Stimulated activated CD4-positive, alpha-beta T cell treated with anti-CD3 and anti-CD28 coated beads, Interleukin-15, amount 100 ng/mL, for 48 hours (primary cell): ENCODE measurements around the gene COL4A5.
"Not testable (repeated sequence)": the region's sequence is repeated elsewhere in the genome, so short reads cannot be mapped to it uniquely, and the experiment has no call there.

ENCODE experiments used
- DNase-seq, 2 donors: peaks; one replicate each; pipeline ENCODE4 v3.0.0-alpha.2; 2020; ENCODE audit warnings: low read depth in 2 of 2

The COL4A5 gene

GRCh38 chrX:108439426-108439942, at the start of gene COL4A5:
COL4A5 (plus strand) TSS chrX:108439838; CDS start chrX:108440126, 288 bp downstream.
- no peak for DNase-seq

GRCh38 chrX:108390976-108391717, 48.5 kb upstream of the COL4A5 start:
- DNase-seq: not testable (repeated sequence)

- no peak for DNase-seq
Observed at GRCh38 chrX:108396188-108396891, 43.3 kb upstream of the COL4A5 start.

- no peak for DNase-seq
Observed at GRCh38 chrX:108396986-108397385, 42.7 kb upstream of the COL4A5 start.

GRCh38 chrX:108397627-108398391, 41.8 kb upstream of the COL4A5 start:
- no peak for DNase-seq

- no peak for DNase-seq
Observed at GRCh38 chrX:108399418-108400165, 40.0 kb upstream of the COL4A5 start.

GRCh38 chrX:108412783-108413182, 26.9 kb upstream of the COL4A5 start:
- DNase-seq: no peak

GRCh38 chrX:108415146-108415545, 24.5 kb upstream of the COL4A5 start:
- DNase-seq: no peak

- no peak for DNase-seq
Observed at GRCh38 chrX:108415891-108416290, 23.7 kb upstream of the COL4A5 start.

- no peak for DNase-seq
Observed at GRCh38 chrX:108417257-108417656, 22.4 kb upstream of the COL4A5 start.

GRCh38 chrX:108419401-108419800, 20.2 kb upstream of the COL4A5 start:
- DNase-seq: no peak

- DNase-seq: no peak
Observed at GRCh38 chrX:108420481-108420880, 19.2 kb upstream of the COL4A5 start.

GRCh38 chrX:108426262-108426661, 13.4 kb upstream of the COL4A5 start:
- no peak for DNase-seq

GRCh38 chrX:108435261-108435660, 4.4 kb upstream of the COL4A5 start:
- no peak for DNase-seq

GRCh38 chrX:108437349-108438109, 2.1 kb upstream of the COL4A5 start:
- DNase-seq: no peak

- DNase-seq: no peak
Observed at GRCh38 chrX:108438110-108438623, 1.5 kb upstream of the COL4A5 start, which contains the start of gene COL4A6. COL4A6 (minus strand) TSS chrX:108438422; CDS start chrX:108438196, 226 bp downstream.

GRCh38 chrX:108439961-108440696, 491 bp downstream of the COL4A5 start:
- no peak for DNase-seq

- DNase-seq: no peak
Observed at GRCh38 chrX:108442901-108443464, 3.3 kb downstream of the COL4A5 start.

- no peak for DNase-seq
Observed at GRCh38 chrX:108447303-108447702, 7.7 kb downstream of the COL4A5 start.
